GM12878 (cell line): ENCODE results near the gene CCDC9. TPM values are rescaled to one million over a fixed set of nuclear protein-coding genes. Genes with fewer than 3 reads are reported as not detected.

Source experiments
- ATF7 ChIP-seq: fragments of 450-650 bp; IDR thresholded peaks from 2 replicates; pipeline ENCODE4 v1.6.1; 2016; ENCODE audit warnings: low read depth, mild to moderate bottlenecking
- BCL11A ChIP-seq: IDR thresholded peaks from 2 replicates; pipeline ENCODE4 v1.6.1; 2011; ENCODE audit warnings: low read depth, low read length
- CBFB ChIP-seq: IDR thresholded peaks from 2 replicates; pipeline ENCODE4 v1.6.1; 2016; ENCODE audit warnings: antibody characterized with exemption, low read depth
- CHD4 ChIP-seq: fragments of 200-600 bp; sonication (generic); IDR thresholded peaks from 2 replicates; pipeline ENCODE4 v1.6.1; 2016; ENCODE audit warnings: mild to moderate bottlenecking
- EP300 ChIP-seq, 2 experiments: fragments of 150-350 bp in 1 of 2; IDR thresholded peaks; 2 replicates each; pipeline ENCODE4 v1.6.1; 2011 to 2012; ENCODE audit warnings: low read depth in 2 of 2, low read length in 2 of 2, borderline replicate concordance in 1 of 2, improper control_type of control experiment in 1 of 2, inconsistent platforms in 1 of 2; ENCODE audit not compliant: control insufficient read depth in 1 of 2
- FOXK2 ChIP-seq: fragments of 450-650 bp; IDR thresholded peaks from 2 replicates; pipeline ENCODE4 v1.6.1; 2017; ENCODE audit warnings: mild to moderate bottlenecking, moderate library complexity
- HCFC1 ChIP-seq: fragments of 150-350 bp; IDR thresholded peaks from 2 replicates; pipeline ENCODE4 v1.6.1; 2014; ENCODE audit warnings: low read length
- HDGF ChIP-seq: fragments of 450-650 bp; IDR thresholded peaks from 2 replicates; pipeline ENCODE4 v1.6.1; 2016; ENCODE audit warnings: antibody characterized with exemption
- KDM1A ChIP-seq: fragments of 200-600 bp; sonication (generic); IDR thresholded peaks from 2 replicates; pipeline ENCODE4 v1.6.1; 2016; ENCODE audit warnings: borderline replicate concordance
- KLF5 ChIP-seq: fragments of 450-650 bp; IDR thresholded peaks from 2 replicates; pipeline ENCODE4 v1.6.1; 2014; ENCODE audit warnings: mild to moderate bottlenecking; ENCODE audit not compliant: partially characterized antibody
- LARP7 ChIP-seq: fragments of 450-650 bp; IDR thresholded peaks from 2 replicates; pipeline ENCODE4 v1.6.1; 2017; ENCODE audit warnings: mild to moderate bottlenecking
- NFYA ChIP-seq: IDR thresholded peaks from 2 replicates; pipeline ENCODE4 v1.6.1; 2011; ENCODE audit warnings: low read depth, mild to moderate bottlenecking, low read length, improper control_type of control experiment, borderline replicate concordance
- NR2C1 ChIP-seq: fragments of 450-650 bp; IDR thresholded peaks from 2 replicates; pipeline ENCODE4 v1.6.1; 2017; ENCODE audit warnings: antibody characterized with exemption, mild to moderate bottlenecking, moderate library complexity
- NR2F1 ChIP-seq: fragments of 450-650 bp; conservative IDR thresholded peaks from 2 replicates; pipeline ENCODE4 v1.6.1; 2017; ENCODE audit warnings: mild to moderate bottlenecking
- NRF1 ChIP-seq: conservative IDR thresholded peaks from 2 replicates; pipeline ENCODE4 v1.6.1; 2011; ENCODE audit warnings: mild to moderate bottlenecking, low read depth, low read length, improper control_type of control experiment
- PML ChIP-seq: IDR thresholded peaks from 2 replicates; pipeline ENCODE4 v1.6.1; 2012; ENCODE audit warnings: low read length, inconsistent platforms
- POU2F2 ChIP-seq: IDR thresholded peaks from 3 replicates; pipeline ENCODE4 v1.6.1; 2011; ENCODE audit warnings: low read depth, mild to moderate bottlenecking, low read length, borderline replicate concordance
- RFX5 ChIP-seq: IDR thresholded peaks from 2 replicates; pipeline ENCODE4 v1.6.1; 2011; ENCODE audit warnings: low read depth, low read length, improper control_type of control experiment
- SIX5 ChIP-seq: IDR thresholded peaks from 2 replicates; pipeline ENCODE4 v1.6.1; 2011; ENCODE audit warnings: mild to moderate bottlenecking, low read depth, low read length, moderate library complexity; ENCODE audit not compliant: severe bottlenecking
- SMAD1 ChIP-seq: fragments of 450-650 bp; IDR thresholded peaks from 2 replicates; pipeline ENCODE4 v1.6.1; 2018; ENCODE audit warnings: mild to moderate bottlenecking, low read depth; ENCODE audit not compliant: partially characterized antibody
- SUZ12 ChIP-seq: fragments of 200-600 bp; sonication (generic); IDR thresholded peaks from one replicate; pipeline ENCODE4 v1.6.1; 2018; ENCODE audit warnings: antibody characterized with exemption, mild to moderate bottlenecking; ENCODE audit not compliant: unreplicated experiment
- YY1 ChIP-seq: IDR thresholded peaks from 2 replicates; pipeline ENCODE4 v1.6.1; 2011; ENCODE audit warnings: low read depth, mild to moderate bottlenecking, low read length
- ZNF384 ChIP-seq: IDR thresholded peaks from 2 replicates; pipeline ENCODE4 v1.6.1; 2012; ENCODE audit warnings: low read depth, mild to moderate bottlenecking, low read length, improper control_type of control experiment, borderline replicate concordance
- ZSCAN29 ChIP-seq: fragments of 450-650 bp; IDR thresholded peaks from 2 replicates; pipeline ENCODE4 v1.6.1; 2017; ENCODE audit warnings: mild to moderate bottlenecking, moderate library complexity
- polyA plus RNA-seq, 11 experiments: library from polyadenylated mRNA; depleted of rRNA in 4 of 11; unstranded in 6 of 11; stranded (reverse) in 5 of 11; fragments of >200 nt; fragmentation: Nextera tagmentation in 4 of 11; fragmentation: Illumina TruSeq in 1 of 11; extraction: Ambion mirVana in 4 of 11; extraction: Trizol in 1 of 11; gene quantifications; 1 replicate in 1 of 11; 2 replicates in 10 of 11; pipeline versions ENCODE4 v1.2.1 to v1.2.3, GENCODE V29; 2011 to 2016; ENCODE audit warnings: inconsistent platforms in 2 of 11, missing spikeins in 2 of 11, low read depth in 1 of 11
- total RNA-seq, 4 experiments: library from RNA; depleted of rRNA in 3 of 4; stranded (reverse); fragments of >200 nt in 3 of 4; fragmentation: Illumina TruSeq in 1 of 4; extraction: Trizol in 1 of 4; gene quantifications; 2 replicates each; pipeline versions ENCODE4 v1.2.1 to v1.2.3, GENCODE V29; 2013 to 2021
- TF ChIP-seq, protein P1 (sequence below): fragments of 450-650 bp; IDR thresholded peaks from 2 replicates; pipeline ENCODE4 v1.6.1; 2016; ENCODE audit warnings: mild to moderate bottlenecking
- TF ChIP-seq, protein P2 (sequence below): IDR thresholded peaks from 2 replicates; pipeline ENCODE4 v1.6.1; 2012; ENCODE audit warnings: mild to moderate bottlenecking, low read depth, low read length
- TF ChIP-seq, protein P3 (sequence below): IDR thresholded peaks from 2 replicates; pipeline ENCODE4 v1.6.1; 2012; ENCODE audit warnings: low read depth, low read length, improper control_type of control experiment

CCDC9 gene
- total and polyA plus RNA-seq, 10 of the 15 experiments (the other 5 are each of a cell fraction or from before 2014, with no cell fraction given): 0.18 to 17.5 (median 7.1) TPM; not detected in 1

DNA sequence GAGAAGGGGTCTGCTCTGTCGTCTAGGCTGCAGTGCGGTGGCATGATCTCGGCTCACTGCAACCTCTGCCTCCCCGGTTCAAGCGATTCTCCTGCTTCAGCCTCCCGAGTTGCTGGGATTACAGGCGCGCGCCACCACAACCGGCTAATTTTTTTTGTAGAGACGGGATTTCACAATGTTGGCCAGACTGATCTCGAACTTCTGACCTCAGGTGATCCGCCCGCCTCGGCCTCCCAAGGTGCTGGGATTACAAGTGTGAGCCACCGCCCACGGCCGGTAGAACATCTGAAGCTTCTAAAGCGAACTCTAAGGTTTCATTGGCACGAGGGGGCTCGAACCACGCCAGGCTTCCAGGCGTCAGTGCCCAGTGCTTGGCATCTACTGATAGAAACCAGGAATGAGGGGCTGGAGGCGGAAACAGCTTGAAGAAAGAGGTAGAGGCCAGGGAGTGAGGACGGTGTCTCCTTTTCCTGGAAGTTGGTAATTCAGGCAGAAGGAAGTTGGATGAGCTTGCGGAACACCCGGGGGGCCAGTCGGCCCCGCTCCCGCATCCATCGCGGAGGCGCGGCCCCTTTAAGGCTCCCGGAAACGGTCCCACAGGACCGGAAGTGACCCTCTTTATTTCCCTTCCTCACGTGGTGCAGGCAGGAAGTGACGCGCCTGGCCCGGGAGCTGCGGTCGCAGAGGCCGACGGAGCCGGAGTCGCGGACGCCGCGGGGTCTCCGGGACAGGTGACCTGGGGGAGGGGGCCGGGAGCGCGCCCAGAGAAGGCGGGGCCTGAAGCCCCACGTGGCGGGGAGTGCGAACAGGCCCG, at the start of gene CCDC9 (continued):
- TF ChIP-seq FOXK2: 0 out of 2 replicates have a peak, but pooled peaks have one; percentile 31
- TF ChIP-seq, protein P1, sequence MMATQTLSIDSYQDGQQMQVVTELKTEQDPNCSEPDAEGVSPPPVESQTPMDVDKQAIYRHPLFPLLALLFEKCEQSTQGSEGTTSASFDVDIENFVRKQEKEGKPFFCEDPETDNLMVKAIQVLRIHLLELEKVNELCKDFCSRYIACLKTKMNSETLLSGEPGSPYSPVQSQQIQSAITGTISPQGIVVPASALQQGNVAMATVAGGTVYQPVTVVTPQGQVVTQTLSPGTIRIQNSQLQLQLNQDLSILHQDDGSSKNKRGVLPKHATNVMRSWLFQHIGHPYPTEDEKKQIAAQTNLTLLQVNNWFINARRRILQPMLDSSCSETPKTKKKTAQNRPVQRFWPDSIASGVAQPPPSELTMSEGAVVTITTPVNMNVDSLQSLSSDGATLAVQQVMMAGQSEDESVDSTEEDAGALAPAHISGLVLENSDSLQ: 0 out of 2 replicates have a peak, but pooled peaks have one; percentile 23
- TF ChIP-seq, protein P2, sequence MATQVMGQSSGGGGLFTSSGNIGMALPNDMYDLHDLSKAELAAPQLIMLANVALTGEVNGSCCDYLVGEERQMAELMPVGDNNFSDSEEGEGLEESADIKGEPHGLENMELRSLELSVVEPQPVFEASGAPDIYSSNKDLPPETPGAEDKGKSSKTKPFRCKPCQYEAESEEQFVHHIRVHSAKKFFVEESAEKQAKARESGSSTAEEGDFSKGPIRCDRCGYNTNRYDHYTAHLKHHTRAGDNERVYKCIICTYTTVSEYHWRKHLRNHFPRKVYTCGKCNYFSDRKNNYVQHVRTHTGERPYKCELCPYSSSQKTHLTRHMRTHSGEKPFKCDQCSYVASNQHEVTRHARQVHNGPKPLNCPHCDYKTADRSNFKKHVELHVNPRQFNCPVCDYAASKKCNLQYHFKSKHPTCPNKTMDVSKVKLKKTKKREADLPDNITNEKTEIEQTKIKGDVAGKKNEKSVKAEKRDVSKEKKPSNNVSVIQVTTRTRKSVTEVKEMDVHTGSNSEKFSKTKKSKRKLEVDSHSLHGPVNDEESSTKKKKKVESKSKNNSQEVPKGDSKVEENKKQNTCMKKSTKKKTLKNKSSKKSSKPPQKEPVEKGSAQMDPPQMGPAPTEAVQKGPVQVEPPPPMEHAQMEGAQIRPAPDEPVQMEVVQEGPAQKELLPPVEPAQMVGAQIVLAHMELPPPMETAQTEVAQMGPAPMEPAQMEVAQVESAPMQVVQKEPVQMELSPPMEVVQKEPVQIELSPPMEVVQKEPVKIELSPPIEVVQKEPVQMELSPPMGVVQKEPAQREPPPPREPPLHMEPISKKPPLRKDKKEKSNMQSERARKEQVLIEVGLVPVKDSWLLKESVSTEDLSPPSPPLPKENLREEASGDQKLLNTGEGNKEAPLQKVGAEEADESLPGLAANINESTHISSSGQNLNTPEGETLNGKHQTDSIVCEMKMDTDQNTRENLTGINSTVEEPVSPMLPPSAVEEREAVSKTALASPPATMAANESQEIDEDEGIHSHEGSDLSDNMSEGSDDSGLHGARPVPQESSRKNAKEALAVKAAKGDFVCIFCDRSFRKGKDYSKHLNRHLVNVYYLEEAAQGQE: no peak
- TF ChIP-seq ZSCAN29: no peak
- no peak for TF ChIP-seq RFX5
- TF ChIP-seq ATF7: peak; percentile 56
- no peak for TF ChIP-seq SIX5
- TF ChIP-seq SUZ12: no peak
- TF ChIP-seq YY1: peak; percentile 80
- TF ChIP-seq POU2F2: no peak
- TF ChIP-seq KDM1A: no peak
- TF ChIP-seq SMAD1: peak; percentile 52
- peak; percentile 69 for TF ChIP-seq LARP7
- TF ChIP-seq NFYA: no peak
- no peak for TF ChIP-seq CHD4
- TF ChIP-seq ZNF384: no peak
- 0 out of 2 replicates have a peak, but pooled peaks have one; percentile 78 for TF ChIP-seq HDGF
- TF ChIP-seq BCL11A: no peak
- TF ChIP-seq, protein P3, sequence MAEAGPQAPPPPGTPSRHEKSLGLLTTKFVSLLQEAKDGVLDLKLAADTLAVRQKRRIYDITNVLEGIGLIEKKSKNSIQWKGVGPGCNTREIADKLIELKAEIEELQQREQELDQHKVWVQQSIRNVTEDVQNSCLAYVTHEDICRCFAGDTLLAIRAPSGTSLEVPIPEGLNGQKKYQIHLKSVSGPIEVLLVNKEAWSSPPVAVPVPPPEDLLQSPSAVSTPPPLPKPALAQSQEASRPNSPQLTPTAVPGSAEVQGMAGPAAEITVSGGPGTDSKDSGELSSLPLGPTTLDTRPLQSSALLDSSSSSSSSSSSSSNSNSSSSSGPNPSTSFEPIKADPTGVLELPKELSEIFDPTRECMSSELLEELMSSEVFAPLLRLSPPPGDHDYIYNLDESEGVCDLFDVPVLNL: no peak
- TF ChIP-seq NR2F1: peak; percentile 66; the same call in 1 of the 2 replicates
- TF ChIP-seq EP300 (IDR thresholded peaks at IDR 0.05; ENCODE audit: borderline replicate concordance in 1 of 2, control insufficient read depth in 1 of 2, low read depth in 2 of 2, low read length in 2 of 2): 0 out of 4 replicates have a peak, but pooled peaks of 1 of the 2 experiments have one; percentile 18
- no peak for TF ChIP-seq NRF1
- TF ChIP-seq PML: no peak
- peak; percentile 70 for TF ChIP-seq NR2C1
- TF ChIP-seq HCFC1: peak; percentile 65
- TF ChIP-seq KLF5: peak; percentile 75
- TF ChIP-seq CBFB: peak; percentile 65; the same call in 1 of the 2 replicates
